ENCODE data around the gene MSH5. TPM values are rescaled to one million over a fixed set of nuclear protein-coding genes. Genes with fewer than 3 reads are reported as not detected.

MSH5 gene
- total RNA-seq, 1 experiment from 2014 or later, result 22.4 TPM

DNA sequence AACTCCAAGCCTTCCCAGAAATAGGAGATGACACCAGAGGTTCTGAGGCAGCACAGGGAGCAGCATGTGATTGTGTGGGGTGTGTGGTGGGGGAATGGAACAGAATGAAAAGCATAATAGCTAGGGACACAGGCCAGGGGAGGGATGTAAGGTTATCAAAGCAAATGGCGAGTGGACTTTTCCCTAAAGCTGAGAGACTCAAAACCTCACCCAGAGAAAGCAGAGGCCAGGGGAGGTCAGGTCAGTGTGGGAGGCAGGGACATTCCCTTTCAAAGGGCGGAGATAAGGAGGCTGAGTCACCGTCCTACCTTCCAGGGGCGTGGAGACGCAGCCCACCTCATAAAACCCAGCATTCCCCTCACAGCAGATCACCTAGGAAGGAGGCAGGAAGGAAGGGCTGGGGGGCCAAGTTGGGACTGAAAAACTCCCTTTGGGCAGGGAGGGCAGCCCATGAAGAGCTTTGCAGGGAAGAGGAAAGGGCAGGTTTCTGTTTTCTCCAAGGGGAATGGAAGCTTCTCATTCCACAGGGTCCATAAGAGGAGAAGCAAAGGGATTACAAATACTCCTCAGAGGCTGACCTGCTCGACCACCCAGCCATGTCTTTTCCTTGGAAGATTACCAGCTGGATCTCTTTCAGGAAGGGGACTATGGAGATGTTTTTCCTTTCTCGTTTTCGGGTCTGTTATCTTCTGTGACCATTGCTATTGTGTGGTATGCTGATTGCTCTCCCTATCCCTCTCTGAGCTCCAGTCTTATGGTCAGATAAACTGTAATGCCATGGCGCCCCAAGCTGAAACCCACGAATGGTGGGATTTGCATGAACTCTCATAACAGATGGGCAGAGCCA lies 49.4 kb upstream of the MSH5 start:
- H3K14ac ChIP-seq (ENCODE audit: insufficient read depth, low read length), result no peak overlapping the region
- H3K9me3 ChIP-seq (ENCODE audit: control insufficient read depth, low read depth, low read length), result no peaks in the 10 kb centered on the region
- Mint-ChIP-seq H3K9me3 (no peaks in the 10 kb centered on the region; a peak in 1 of 5 replicates), H3K27me3 (ENCODE audit: low read depth) (no peaks in the 10 kb centered on the region), H3K36me3 (ENCODE audit: insufficient read depth in 1 of 3, low read depth in 3 of 3) (peaks cover 14 to 67% (median 46%) of the 10 kb centered on the region in 3 experiments; a peak in 6 of 7 replicates), H3K4me3 (no peak overlapping the region), H3K27ac (peak overlapping the region in 1 of 3 experiments; percentile 24; a peak in 2 of 7 replicates), H3K4me1 (peaks cover 5 to 10% of the 10 kb centered on the region in 2 experiments; a peak in 3 of 4 replicates)
- H3K56ac ChIP-seq (ENCODE audit: insufficient read length, low read depth, low read length), result no peak overlapping the region
- no peaks in the 10 kb centered on the region for H3K4me1 ChIP-seq (ENCODE audit: insufficient read depth, low read length)
- no peak overlapping the region for H4K91ac ChIP-seq (ENCODE audit: insufficient read length, low read depth, low read length)
- no peak overlapping the region for H2AFZ ChIP-seq (ENCODE audit: low read length)
- TF ChIP-seq CTCF (conservative IDR thresholded peaks at IDR 0.05), result no peak
- no peak overlapping the region for H2AK5ac ChIP-seq (ENCODE audit: insufficient read length, low read length)
- no peak for DNase-seq
- H3T11ph ChIP-seq (ENCODE audit: low read length), result no peak overlapping the region
- no peaks in the 10 kb centered on the region for H3K79me2 ChIP-seq (ENCODE audit: insufficient read depth, low read length)
- no peak overlapping the region for H2BK5ac ChIP-seq (ENCODE audit: insufficient read length, low read length)
- H3K23ac ChIP-seq (ENCODE audit: insufficient read length, low read depth, low read length), result no peak overlapping the region
- no peak overlapping the region for H3K4ac ChIP-seq (ENCODE audit: low read depth, low read length)
- H3K79me1 ChIP-seq (ENCODE audit: insufficient read depth, low read depth, low read length, poor library complexity, severe bottlenecking), result no peaks in the 10 kb centered on the region
- no peak overlapping the region for H2BK15ac ChIP-seq (ENCODE audit: low read depth, low read length)
- no peak overlapping the region for H3K9ac ChIP-seq (ENCODE audit: extremely low read depth, insufficient read length, low read length)
- H3K23me2 ChIP-seq (ENCODE audit: insufficient read length, low read depth, low read length, poor library complexity, severe bottlenecking), result no peaks in the 10 kb centered on the region
- H4K8ac ChIP-seq (replicated peaks; ENCODE audit: insufficient read length, low read depth, low read length), result no peak overlapping the region
- no peak overlapping the region for H2BK20ac ChIP-seq (ENCODE audit: low read depth, low read length, poor library complexity, severe bottlenecking)
- no peak overlapping the region for H3K27ac ChIP-seq (ENCODE audit: insufficient read length, low read depth, low read length)
- H3K18ac ChIP-seq (ENCODE audit: insufficient read length, low read depth, low read length), result no peak overlapping the region
- WGBS (ENCODE audit: extremely low coverage, insufficient read length, low lambda C conversion rate), result no CpG with 5 or more reads among the region's 10 CpGs
- no peak overlapping the region for H2BK12ac ChIP-seq (ENCODE audit: insufficient read length, low read depth, low read length)
- no peaks in the 10 kb centered on the region for H4K20me1 ChIP-seq (ENCODE audit: control insufficient read depth, insufficient read depth, insufficient read length)
- no peaks in the 10 kb centered on the region for H3K27me3 ChIP-seq (ENCODE audit: insufficient read depth, low read length)
- no peak overlapping the region for H4K5ac ChIP-seq (ENCODE audit: insufficient read length, low read depth, low read length)
- H3K4me2 ChIP-seq (ENCODE audit: insufficient read depth, insufficient read length, low read length), result no peak overlapping the region
- H2BK120ac ChIP-seq (ENCODE audit: low read depth, low read length, poor library complexity, severe bottlenecking), result no peak overlapping the region
